ENCODE data around the gene CD52. TPM values are rescaled to one million over a fixed set of nuclear protein-coding genes. Genes with fewer than 3 reads are reported as not detected.

The CD52 gene
- total and polyA plus RNA-seq, 2 of the 13 experiments (the other 11 are each of a cell fraction or from before 2014, with no cell fraction given): 0.32 TPM; not detected in 1

- TF ChIP-seq, protein P1, sequence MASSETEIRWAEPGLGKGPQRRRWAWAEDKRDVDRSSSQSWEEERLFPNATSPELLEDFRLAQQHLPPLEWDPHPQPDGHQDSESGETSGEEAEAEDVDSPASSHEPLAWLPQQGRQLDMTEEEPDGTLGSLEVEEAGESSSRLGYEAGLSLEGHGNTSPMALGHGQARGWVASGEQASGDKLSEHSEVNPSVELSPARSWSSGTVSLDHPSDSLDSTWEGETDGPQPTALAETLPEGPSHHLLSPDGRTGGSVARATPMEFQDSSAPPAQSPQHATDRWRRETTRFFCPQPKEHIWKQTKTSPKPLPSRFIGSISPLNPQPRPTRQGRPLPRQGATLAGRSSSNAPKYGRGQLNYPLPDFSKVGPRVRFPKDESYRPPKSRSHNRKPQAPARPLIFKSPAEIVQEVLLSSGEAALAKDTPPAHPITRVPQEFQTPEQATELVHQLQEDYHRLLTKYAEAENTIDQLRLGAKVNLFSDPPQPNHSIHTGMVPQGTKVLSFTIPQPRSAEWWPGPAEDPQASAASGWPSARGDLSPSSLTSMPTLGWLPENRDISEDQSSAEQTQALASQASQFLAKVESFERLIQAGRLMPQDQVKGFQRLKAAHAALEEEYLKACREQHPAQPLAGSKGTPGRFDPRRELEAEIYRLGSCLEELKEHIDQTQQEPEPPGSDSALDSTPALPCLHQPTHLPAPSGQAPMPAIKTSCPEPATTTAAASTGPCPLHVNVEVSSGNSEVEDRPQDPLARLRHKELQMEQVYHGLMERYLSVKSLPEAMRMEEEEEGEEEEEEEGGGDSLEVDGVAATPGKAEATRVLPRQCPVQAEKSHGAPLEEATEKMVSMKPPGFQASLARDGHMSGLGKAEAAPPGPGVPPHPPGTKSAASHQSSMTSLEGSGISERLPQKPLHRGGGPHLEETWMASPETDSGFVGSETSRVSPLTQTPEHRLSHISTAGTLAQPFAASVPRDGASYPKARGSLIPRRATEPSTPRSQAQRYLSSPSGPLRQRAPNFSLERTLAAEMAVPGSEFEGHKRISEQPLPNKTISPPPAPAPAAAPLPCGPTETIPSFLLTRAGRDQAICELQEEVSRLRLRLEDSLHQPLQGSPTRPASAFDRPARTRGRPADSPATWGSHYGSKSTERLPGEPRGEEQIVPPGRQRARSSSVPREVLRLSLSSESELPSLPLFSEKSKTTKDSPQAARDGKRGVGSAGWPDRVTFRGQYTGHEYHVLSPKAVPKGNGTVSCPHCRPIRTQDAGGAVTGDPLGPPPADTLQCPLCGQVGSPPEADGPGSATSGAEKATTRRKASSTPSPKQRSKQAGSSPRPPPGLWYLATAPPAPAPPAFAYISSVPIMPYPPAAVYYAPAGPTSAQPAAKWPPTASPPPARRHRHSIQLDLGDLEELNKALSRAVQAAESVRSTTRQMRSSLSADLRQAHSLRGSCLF (CRISPR knock-in tag; IDR thresholded peaks at IDR 0.05; ENCODE audit: borderline replicate concordance): no peak
- TF ChIP-seq ZNF776 (CRISPR knock-in tag; IDR thresholded peaks at IDR 0.05): no peak; the same call in 1 of the 2 replicates
- 0 out of 2 replicates have a peak, but pooled peaks have one; percentile 41 for TF ChIP-seq GFI1 (CRISPR knock-in tag; IDR thresholded peaks at IDR 0.05; ENCODE audit: borderline replicate concordance)
- peak; percentile 37; the same call in 1 of the 2 replicates for TF ChIP-seq POLR2AphosphoS5 (IDR thresholded peaks at IDR 0.05; ENCODE audit: low read depth, low read length)
- no peak for TF ChIP-seq ZNF253 (CRISPR knock-in tag; IDR thresholded peaks at IDR 0.05; ENCODE audit: borderline replicate concordance)
- TF ChIP-seq MAF1 (CRISPR knock-in tag; IDR thresholded peaks at IDR 0.05; ENCODE audit: borderline replicate concordance): no peak
- TF ChIP-seq SALL1 (CRISPR knock-in tag; IDR thresholded peaks at IDR 0.05): peak; percentile 75
- no peak for TF ChIP-seq ZNF460 (CRISPR knock-in tag; IDR thresholded peaks at IDR 0.05; ENCODE audit: borderline replicate concordance)
- TF ChIP-seq SAFB2 (CRISPR knock-in tag; IDR thresholded peaks at IDR 0.05; ENCODE audit: borderline replicate concordance, low read depth): no peak
- peak; percentile 53; the same call in 1 of the 2 replicates for TF ChIP-seq DRAP1 (CRISPR knock-in tag; IDR thresholded peaks at IDR 0.05)
- TF ChIP-seq, protein P2, sequence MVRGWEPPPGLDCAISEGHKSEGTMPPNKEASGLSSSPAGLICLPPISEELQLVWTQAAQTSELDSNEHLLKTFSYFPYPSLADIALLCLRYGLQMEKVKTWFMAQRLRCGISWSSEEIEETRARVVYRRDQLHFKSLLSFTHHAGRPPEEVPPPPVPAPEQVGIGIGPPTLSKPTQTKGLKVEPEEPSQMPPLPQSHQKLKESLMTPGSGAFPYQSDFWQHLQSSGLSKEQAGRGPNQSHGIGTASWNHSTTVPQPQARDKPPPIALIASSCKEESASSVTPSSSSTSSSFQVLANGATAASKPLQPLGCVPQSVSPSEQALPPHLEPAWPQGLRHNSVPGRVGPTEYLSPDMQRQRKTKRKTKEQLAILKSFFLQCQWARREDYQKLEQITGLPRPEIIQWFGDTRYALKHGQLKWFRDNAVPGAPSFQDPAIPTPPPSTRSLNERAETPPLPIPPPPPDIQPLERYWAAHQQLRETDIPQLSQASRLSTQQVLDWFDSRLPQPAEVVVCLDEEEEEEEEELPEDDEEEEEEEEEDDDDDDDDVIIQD (CRISPR knock-in tag; IDR thresholded peaks at IDR 0.05; ENCODE audit: low read depth): no peak
- no peak for TF ChIP-seq TCF7 (IDR thresholded peaks at IDR 0.05; ENCODE audit: low read depth)
- TF ChIP-seq SIN3A (IDR thresholded peaks at IDR 0.05; ENCODE audit: borderline replicate concordance, low read depth, low read length): peak; percentile 73; the same call in 1 of the 2 replicates
- TF ChIP-seq ZSCAN25 (CRISPR knock-in tag; IDR thresholded peaks at IDR 0.05): no peak
- no peak for TF ChIP-seq ZNF232 (CRISPR knock-in tag; IDR thresholded peaks at IDR 0.05; ENCODE audit: borderline replicate concordance)
- TF ChIP-seq, protein P3, sequence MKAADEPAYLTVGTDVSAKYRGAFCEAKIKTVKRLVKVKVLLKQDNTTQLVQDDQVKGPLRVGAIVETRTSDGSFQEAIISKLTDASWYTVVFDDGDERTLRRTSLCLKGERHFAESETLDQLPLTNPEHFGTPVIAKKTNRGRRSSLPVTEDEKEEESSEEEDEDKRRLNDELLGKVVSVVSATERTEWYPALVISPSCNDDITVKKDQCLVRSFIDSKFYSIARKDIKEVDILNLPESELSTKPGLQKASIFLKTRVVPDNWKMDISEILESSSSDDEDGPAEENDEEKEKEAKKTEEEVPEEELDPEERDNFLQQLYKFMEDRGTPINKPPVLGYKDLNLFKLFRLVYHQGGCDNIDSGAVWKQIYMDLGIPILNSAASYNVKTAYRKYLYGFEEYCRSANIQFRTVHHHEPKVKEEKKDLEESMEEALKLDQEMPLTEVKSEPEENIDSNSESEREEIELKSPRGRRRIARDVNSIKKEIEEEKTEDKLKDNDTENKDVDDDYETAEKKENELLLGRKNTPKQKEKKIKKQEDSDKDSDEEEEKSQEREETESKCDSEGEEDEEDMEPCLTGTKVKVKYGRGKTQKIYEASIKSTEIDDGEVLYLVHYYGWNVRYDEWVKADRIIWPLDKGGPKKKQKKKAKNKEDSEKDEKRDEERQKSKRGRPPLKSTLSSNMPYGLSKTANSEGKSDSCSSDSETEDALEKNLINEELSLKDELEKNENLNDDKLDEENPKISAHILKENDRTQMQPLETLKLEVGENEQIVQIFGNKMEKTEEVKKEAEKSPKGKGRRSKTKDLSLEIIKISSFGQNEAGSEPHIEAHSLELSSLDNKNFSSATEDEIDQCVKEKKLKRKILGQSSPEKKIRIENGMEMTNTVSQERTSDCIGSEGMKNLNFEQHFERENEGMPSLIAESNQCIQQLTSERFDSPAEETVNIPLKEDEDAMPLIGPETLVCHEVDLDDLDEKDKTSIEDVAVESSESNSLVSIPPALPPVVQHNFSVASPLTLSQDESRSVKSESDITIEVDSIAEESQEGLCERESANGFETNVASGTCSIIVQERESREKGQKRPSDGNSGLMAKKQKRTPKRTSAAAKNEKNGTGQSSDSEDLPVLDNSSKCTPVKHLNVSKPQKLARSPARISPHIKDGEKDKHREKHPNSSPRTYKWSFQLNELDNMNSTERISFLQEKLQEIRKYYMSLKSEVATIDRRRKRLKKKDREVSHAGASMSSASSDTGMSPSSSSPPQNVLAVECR (CRISPR knock-in tag; IDR thresholded peaks at IDR 0.05; ENCODE audit: borderline replicate concordance): peak; percentile 78; the same call in 1 of the 2 replicates
- TF ChIP-seq KAT7 (CRISPR knock-in tag; IDR thresholded peaks at IDR 0.05; ENCODE audit: borderline replicate concordance): no peak
Observed at GRCh38 chr1:26279456-26280332, 38.1 kb upstream of the CD52 start, which contains the start of gene SH3BGRL3 (continued).

All from HepG2 (cell line).